IMR-90 (cell line): ENCODE data around the gene HTR1D. TPM values are rescaled to one million over a fixed set of nuclear protein-coding genes. Genes with fewer than 3 reads are reported as not detected.

Experiments
- ATAC-seq: fragments of 200-7000 bp; cut with Tn5 transposase; 2 replicates; pipeline ENCODE4 v1.9.1; 2020; ENCODE audit warnings: low read depth, mild to moderate bottlenecking, moderate library complexity
- BruUV-seq: library from RNA; stranded (reverse); fragments of 400-500 nt; replicated peaks from 2 replicates; lab custom pipeline; 2021; lab: Mats Ljungman, UMichigan
- CTCF ChIA-PET: fragments of 300-600 bp; formaldehyde crosslinking; extraction: SDS; loops from one replicate; lab custom pipeline; 2021; ENCODE audit warnings: antibody characterized with exemption; lab: Yijun Ruan, JAX
- POLR2A ChIA-PET: fragments of 300-600 bp; sonication (Branson Sonifier 250); formaldehyde crosslinking; loops from one replicate; lab custom pipeline; 2022; ENCODE audit warnings: antibody characterized with exemption; ENCODE audit not compliant: unreplicated experiment; lab: Charles Lee
- DNase-seq: peaks from one replicate; pipeline ENCODE4 v3.0.0; 2013
- H2AFZ ChIP-seq: replicated peaks from 2 replicates; pipeline ENCODE3; 2013; ENCODE audit warnings: low read length, mild to moderate bottlenecking; ENCODE audit not compliant: poor library complexity
- H2AK5ac ChIP-seq: 2 replicates; pipeline ENCODE4 v1.6.1; 2013; ENCODE audit warnings: low read depth, low read length, inconsistent platforms
- H2AK9ac ChIP-seq: replicated peaks from 2 replicates; pipeline ENCODE3; 2013; ENCODE audit warnings: mild to moderate bottlenecking, low read depth, low read length, moderate library complexity; ENCODE audit not compliant: poor library complexity
- H2BK120ac ChIP-seq: 2 replicates; pipeline ENCODE4 v1.6.1; 2013; ENCODE audit warnings: low read depth, low read length, inconsistent platforms
- H2BK15ac ChIP-seq: 3 replicates; pipeline ENCODE4 v1.6.1; 2013; ENCODE audit warnings: low read depth, low read length, inconsistent platforms
- H2BK20ac ChIP-seq: 2 replicates; pipeline ENCODE4 v1.6.1; 2013; ENCODE audit warnings: low read depth, mild to moderate bottlenecking, inconsistent platforms, low read length, moderate library complexity
- H2BK5ac ChIP-seq: 2 replicates; pipeline ENCODE4 v1.6.1; 2013; ENCODE audit warnings: mild to moderate bottlenecking, low read depth, low read length, inconsistent platforms; ENCODE audit not compliant: poor library complexity, severe bottlenecking
- H3K14ac ChIP-seq: replicated peaks from 2 replicates; pipeline ENCODE4 v1.6.1; 2013; ENCODE audit warnings: low read depth, low read length, inconsistent platforms
- H3K18ac ChIP-seq: 2 replicates; pipeline ENCODE4 v1.6.1; 2013; ENCODE audit warnings: low read depth, low read length, control low read depth
- H3K23ac ChIP-seq: 2 replicates; pipeline ENCODE4 v1.6.1; 2013; ENCODE audit warnings: low read depth, low read length, inconsistent platforms
- H3K27ac ChIP-seq: 2 replicates; pipeline ENCODE4 v1.5.1; 2013; ENCODE audit warnings: mild to moderate bottlenecking, control low read depth, low read length; ENCODE audit not compliant: insufficient read depth
- H3K27me3 ChIP-seq: 2 replicates; pipeline ENCODE4 v1.6.1; 2013; ENCODE audit warnings: low read length; ENCODE audit not compliant: control insufficient read depth, insufficient read depth
- H3K36me3 ChIP-seq: 2 replicates; pipeline ENCODE4 v1.6.1; 2013; ENCODE audit warnings: low read length, mixed read lengths; ENCODE audit not compliant: control insufficient read depth, insufficient read depth
- H3K4ac ChIP-seq: 2 replicates; pipeline ENCODE4 v1.6.1; 2013; ENCODE audit warnings: low read depth, low read length, inconsistent platforms
- H3K4me1 ChIP-seq: 2 replicates; pipeline ENCODE4 v1.6.1; 2013; ENCODE audit warnings: low read length, mixed read lengths; ENCODE audit not compliant: control insufficient read depth, insufficient read depth
- H3K4me2 ChIP-seq: 2 replicates; pipeline ENCODE4 v1.6.1; 2013; ENCODE audit warnings: low read depth, mild to moderate bottlenecking, control low read depth, low read length, moderate library complexity
- H3K4me3 ChIP-seq: 2 replicates; pipeline ENCODE4 v1.5.1; 2013; ENCODE audit warnings: low read depth, mild to moderate bottlenecking, control low read depth, low read length, moderate library complexity; ENCODE audit not compliant: insufficient read depth
- H3K56ac ChIP-seq: 2 replicates; pipeline ENCODE4 v1.6.1; 2013; ENCODE audit warnings: low read length, inconsistent platforms; ENCODE audit not compliant: insufficient read depth; ENCODE audit errors: extremely low read depth
- H3K79me1 ChIP-seq, 2 experiments: 2 replicates each; pipeline ENCODE4 v1.6.1; 2013; ENCODE audit warnings: low read length in 2 of 2, inconsistent platforms in 1 of 2, low read depth in 1 of 2
- H3K9ac ChIP-seq: 2 replicates; pipeline ENCODE4 v1.6.1; 2013; ENCODE audit warnings: low read depth, low read length, control low read depth
- H3K9me1 ChIP-seq: 2 replicates; pipeline ENCODE4 v1.6.1; 2013; ENCODE audit warnings: low read length, inconsistent platforms; ENCODE audit not compliant: insufficient read depth
- H3K9me3 ChIP-seq: 2 replicates; pipeline ENCODE4 v1.6.1; 2013; ENCODE audit warnings: low read length; ENCODE audit not compliant: control insufficient read depth, insufficient read depth
- H4K20me1 ChIP-seq: 2 replicates; pipeline ENCODE4 v1.6.1; 2013; ENCODE audit warnings: low read length, inconsistent platforms; ENCODE audit not compliant: insufficient read depth
- H4K5ac ChIP-seq: 2 replicates; pipeline ENCODE4 v1.6.1; 2013; ENCODE audit warnings: mild to moderate bottlenecking, low read depth, low read length, control low read depth
- H4K8ac ChIP-seq, 2 experiments: 2 replicates each; pipeline ENCODE4 v1.6.1; 2013; ENCODE audit warnings: low read depth in 2 of 2, low read length in 2 of 2, control low read depth in 1 of 2, inconsistent platforms in 1 of 2
- H4K91ac ChIP-seq: 2 replicates; pipeline ENCODE4 v1.6.1; 2013; ENCODE audit warnings: low read depth, low read length, inconsistent platforms; ENCODE audit not compliant: insufficient read depth
- CEBPB ChIP-seq: IDR thresholded peaks from 2 replicates; pipeline ENCODE4 v1.6.1; 2012; ENCODE audit warnings: low read depth, low read length, improper control_type of control experiment
- FOS ChIP-seq: fragments of 150-350 bp; IDR thresholded peaks from 2 replicates; pipeline ENCODE4 v1.6.1; 2016; ENCODE audit warnings: low read depth, low read length
- MAFK ChIP-seq: IDR thresholded peaks from 2 replicates; pipeline ENCODE4 v1.6.1; 2012; ENCODE audit warnings: low read depth, low read length, improper control_type of control experiment
- MXI1 ChIP-seq: IDR thresholded peaks from 2 replicates; pipeline ENCODE4 v1.6.1; 2012; ENCODE audit warnings: low read depth, mild to moderate bottlenecking, low read length, moderate library complexity, borderline replicate concordance
- NFE2L2 ChIP-seq: fragments of 150-350 bp; IDR thresholded peaks from 2 replicates; pipeline ENCODE4 v1.6.1; 2016; ENCODE audit warnings: low read depth, mild to moderate bottlenecking, low read length
- POLR2A ChIP-seq: IDR thresholded peaks from 2 replicates; pipeline ENCODE4 v1.6.1; 2012; ENCODE audit warnings: mild to moderate bottlenecking, low read depth, low read length
- RCOR1 ChIP-seq: IDR thresholded peaks from 2 replicates; pipeline ENCODE4 v1.6.1; 2012; ENCODE audit warnings: mild to moderate bottlenecking, low read length, improper control_type of control experiment; ENCODE audit not compliant: insufficient replicate concordance
- RFX5 ChIP-seq: IDR thresholded peaks from 2 replicates; pipeline ENCODE4 v1.8.0; 2012; ENCODE audit warnings: low read depth, mild to moderate bottlenecking, low read length, moderate library complexity
- SMC3 ChIP-seq: fragments of 150-350 bp; IDR thresholded peaks from 2 replicates; pipeline ENCODE4 v1.6.1; 2016; ENCODE audit warnings: low read depth, mild to moderate bottlenecking, antibody characterized with exemption, low read length, moderate library complexity
- WGBS, 2 experiments: methylation state at CpG; one replicate each; pipeline versions ENCODE4 v1.1.5 to v1.1.7; 2013; ENCODE audit warnings: missing lambda C conversion rate in 2 of 2; ENCODE audit not compliant: insufficient read length in 1 of 2; ENCODE audit errors: extremely low coverage in 2 of 2; 5-methylcytosine and 5-hydroxymethylcytosine counted together
- dilution Hi-C: fragments of 300-500 bp; cut with HindIII; formaldehyde crosslinking; loops from one replicate; pipeline ENCODE4 v1.14.3; 2018; ENCODE audit warnings: low sequenced_read_pairs; ENCODE audit not compliant: unreplicated experiment
- in situ Hi-C: fragments of 300-500 bp; cut with MboI; formaldehyde crosslinking; loops from 3 replicates; pipeline ENCODE4 v1.14.3; 2019; ENCODE audit warnings: low sequenced_read_pairs, inconsistent platforms, mixed read lengths
- intact Hi-C: fragments of 100-400 bp; cut with micrococcal nuclease; formaldehyde crosslinking; loops from 2 replicates; pipeline ENCODE4 v1.10.0; 2022
- polyA plus RNA-seq, 3 experiments: library from polyadenylated mRNA; depleted of rRNA; stranded (reverse); fragments of >200 nt; gene quantifications; 2 replicates each; pipeline ENCODE4 v1.2.3, GENCODE V29; 2012; ENCODE audit warnings: low replicate concordance in 1 of 3
- total RNA-seq: library from RNA; depleted of rRNA; stranded (reverse); fragments of >200 nt; gene quantifications from 2 replicates; pipeline ENCODE4 v1.2.3, GENCODE V29; 2012
- TF ChIP-seq, protein P1 (sequence below): fragments of 150-350 bp; IDR thresholded peaks from 2 replicates; pipeline ENCODE4 v1.6.1; 2016; ENCODE audit warnings: low read depth, mild to moderate bottlenecking, low read length, moderate library complexity, borderline replicate concordance
- TF ChIP-seq, protein P2 (sequence below): fragments of 150-350 bp; IDR thresholded peaks from 2 replicates; pipeline ENCODE4 v1.6.1; 2017; ENCODE audit warnings: mild to moderate bottlenecking, antibody characterized with exemption, low read length, low read depth

HTR1D gene
- total and polyA plus RNA-seq, 2 of the 4 experiments (the other 2 are of a cell fraction), result 0.03 to 0.18 TPM

DNA sequence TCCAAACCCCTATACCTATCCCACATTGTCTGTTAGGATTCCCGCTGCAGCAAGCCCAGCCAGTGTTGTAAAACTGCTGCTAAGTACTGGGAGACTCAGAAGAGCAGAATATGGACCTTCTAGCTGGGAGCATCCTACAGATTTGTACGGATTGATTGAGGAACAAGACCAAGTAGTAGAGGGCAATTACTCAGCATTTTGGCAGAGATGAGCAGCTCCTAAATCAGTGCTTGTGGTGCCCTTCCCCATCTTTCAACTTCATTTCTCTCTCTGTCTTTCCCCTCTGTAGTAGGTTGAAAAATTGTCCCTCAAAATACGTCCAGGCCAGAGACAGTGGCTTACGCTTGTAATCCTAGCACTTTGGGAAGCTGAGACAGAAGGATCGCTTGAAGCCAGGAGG, 37.3 kb upstream of the HTR1D start:
- H3K27ac ChIP-seq, result no peak overlapping the region
- no peak for ATAC-seq
- ChIA-PET POLR2A (no interaction called here), CTCF (no interaction called here)
- no peak overlapping the region for H2AK5ac ChIP-seq
- no peaks in the 10 kb centered on the region for H3K9me1 ChIP-seq
- H4K8ac ChIP-seq, result no peak overlapping the region
- WGBS, 2 experiments, result 67% methylated on average over 1 of the region's 5 CpGs; no CpG with 5 or more reads in 1 of the 2 experiments
- no peak overlapping the region for H2BK15ac ChIP-seq
- dilution Hi-C loops (no loop called here), intact Hi-C loops (no loop called here), in situ Hi-C loops (no loop called here)
- no peaks in the 10 kb centered on the region for H4K20me1 ChIP-seq
- no peak overlapping the region for H4K91ac ChIP-seq
- no peaks in the 10 kb centered on the region for H3K79me1 ChIP-seq
- H3K9me3 ChIP-seq, result no peaks in the 10 kb centered on the region
- H2BK120ac ChIP-seq, result no peak overlapping the region
- no peak overlapping the region for H3K23ac ChIP-seq
- TF ChIP-seq NFE2L2 (no peak), FOS (no peak), RCOR1 (no peak), SMC3 (no peak), POLR2A (no peak), RFX5 (no peak), CEBPB (no peak), MXI1 (no peak), MAFK (no peak)
- TF ChIP-seq, protein P1, sequence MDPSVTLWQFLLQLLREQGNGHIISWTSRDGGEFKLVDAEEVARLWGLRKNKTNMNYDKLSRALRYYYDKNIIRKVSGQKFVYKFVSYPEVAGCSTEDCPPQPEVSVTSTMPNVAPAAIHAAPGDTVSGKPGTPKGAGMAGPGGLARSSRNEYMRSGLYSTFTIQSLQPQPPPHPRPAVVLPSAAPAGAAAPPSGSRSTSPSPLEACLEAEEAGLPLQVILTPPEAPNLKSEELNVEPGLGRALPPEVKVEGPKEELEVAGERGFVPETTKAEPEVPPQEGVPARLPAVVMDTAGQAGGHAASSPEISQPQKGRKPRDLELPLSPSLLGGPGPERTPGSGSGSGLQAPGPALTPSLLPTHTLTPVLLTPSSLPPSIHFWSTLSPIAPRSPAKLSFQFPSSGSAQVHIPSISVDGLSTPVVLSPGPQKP, result no peak
- TF ChIP-seq, protein P2, sequence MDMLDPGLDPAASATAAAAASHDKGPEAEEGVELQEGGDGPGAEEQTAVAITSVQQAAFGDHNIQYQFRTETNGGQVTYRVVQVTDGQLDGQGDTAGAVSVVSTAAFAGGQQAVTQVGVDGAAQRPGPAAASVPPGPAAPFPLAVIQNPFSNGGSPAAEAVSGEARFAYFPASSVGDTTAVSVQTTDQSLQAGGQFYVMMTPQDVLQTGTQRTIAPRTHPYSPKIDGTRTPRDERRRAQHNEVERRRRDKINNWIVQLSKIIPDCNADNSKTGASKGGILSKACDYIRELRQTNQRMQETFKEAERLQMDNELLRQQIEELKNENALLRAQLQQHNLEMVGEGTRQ, result no peak
- peaks cover 4% of the 10 kb centered on the region; the same call in 1 of the 2 replicates for H3K27me3 ChIP-seq
- no peak overlapping the region for H2BK20ac ChIP-seq
- H3K56ac ChIP-seq, result no peak overlapping the region
- H3K4me1 ChIP-seq, result no peaks in the 10 kb centered on the region
- H3K36me3 ChIP-seq, result no peaks in the 10 kb centered on the region
- H2AFZ ChIP-seq, result no peak overlapping the region
- H3K14ac ChIP-seq, result no peak overlapping the region
- no peak for DNase-seq
- no TSS peak for BruUV-seq
- H3K18ac ChIP-seq, result no peak overlapping the region
- H2BK5ac ChIP-seq, result no peak overlapping the region
- no peak overlapping the region for H3K4me2 ChIP-seq
- no peak overlapping the region for H3K9ac ChIP-seq
- no peak overlapping the region for H3K4me3 ChIP-seq
- H3K4ac ChIP-seq, result no peak overlapping the region
- H2AK9ac ChIP-seq, result no peak overlapping the region
- H4K5ac ChIP-seq, result no peak overlapping the region
